ENCODE data around the gene CNDP2. TPM values are rescaled to one million over a fixed set of nuclear protein-coding genes. Genes with fewer than 3 reads are reported as not detected.

CNDP2 gene
- total and polyA plus RNA-seq, 2 experiments from 2014 or later: 79.2 to 114 TPM

- no peaks in the 10 kb centered on the region for H3K27me3 ChIP-seq
- TF ChIP-seq, protein P1, sequence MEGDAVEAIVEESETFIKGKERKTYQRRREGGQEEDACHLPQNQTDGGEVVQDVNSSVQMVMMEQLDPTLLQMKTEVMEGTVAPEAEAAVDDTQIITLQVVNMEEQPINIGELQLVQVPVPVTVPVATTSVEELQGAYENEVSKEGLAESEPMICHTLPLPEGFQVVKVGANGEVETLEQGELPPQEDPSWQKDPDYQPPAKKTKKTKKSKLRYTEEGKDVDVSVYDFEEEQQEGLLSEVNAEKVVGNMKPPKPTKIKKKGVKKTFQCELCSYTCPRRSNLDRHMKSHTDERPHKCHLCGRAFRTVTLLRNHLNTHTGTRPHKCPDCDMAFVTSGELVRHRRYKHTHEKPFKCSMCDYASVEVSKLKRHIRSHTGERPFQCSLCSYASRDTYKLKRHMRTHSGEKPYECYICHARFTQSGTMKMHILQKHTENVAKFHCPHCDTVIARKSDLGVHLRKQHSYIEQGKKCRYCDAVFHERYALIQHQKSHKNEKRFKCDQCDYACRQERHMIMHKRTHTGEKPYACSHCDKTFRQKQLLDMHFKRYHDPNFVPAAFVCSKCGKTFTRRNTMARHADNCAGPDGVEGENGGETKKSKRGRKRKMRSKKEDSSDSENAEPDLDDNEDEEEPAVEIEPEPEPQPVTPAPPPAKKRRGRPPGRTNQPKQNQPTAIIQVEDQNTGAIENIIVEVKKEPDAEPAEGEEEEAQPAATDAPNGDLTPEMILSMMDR (IDR thresholded peaks at IDR 0.05; ENCODE audit: low read depth, low read length): no peak
- no peak overlapping the region for H3K4me3 ChIP-seq
- no peaks in the 10 kb centered on the region for H3K36me3 ChIP-seq
- H3K4me1 ChIP-seq (ENCODE audit: low read depth): no peaks in the 10 kb centered on the region
- no peaks in the 10 kb centered on the region for H3K9me3 ChIP-seq (ENCODE audit: low read depth)
- no peak overlapping the region for H3K27ac ChIP-seq
- peak in 1 of 2 donors; percentile 26 for DNase-seq (ENCODE audit: low read depth in 1 of 2, low spot score in 1 of 2)
Measured at GRCh38 chr18:74540652-74541421, 44.7 kb downstream of the CNDP2 start.

DNA sequence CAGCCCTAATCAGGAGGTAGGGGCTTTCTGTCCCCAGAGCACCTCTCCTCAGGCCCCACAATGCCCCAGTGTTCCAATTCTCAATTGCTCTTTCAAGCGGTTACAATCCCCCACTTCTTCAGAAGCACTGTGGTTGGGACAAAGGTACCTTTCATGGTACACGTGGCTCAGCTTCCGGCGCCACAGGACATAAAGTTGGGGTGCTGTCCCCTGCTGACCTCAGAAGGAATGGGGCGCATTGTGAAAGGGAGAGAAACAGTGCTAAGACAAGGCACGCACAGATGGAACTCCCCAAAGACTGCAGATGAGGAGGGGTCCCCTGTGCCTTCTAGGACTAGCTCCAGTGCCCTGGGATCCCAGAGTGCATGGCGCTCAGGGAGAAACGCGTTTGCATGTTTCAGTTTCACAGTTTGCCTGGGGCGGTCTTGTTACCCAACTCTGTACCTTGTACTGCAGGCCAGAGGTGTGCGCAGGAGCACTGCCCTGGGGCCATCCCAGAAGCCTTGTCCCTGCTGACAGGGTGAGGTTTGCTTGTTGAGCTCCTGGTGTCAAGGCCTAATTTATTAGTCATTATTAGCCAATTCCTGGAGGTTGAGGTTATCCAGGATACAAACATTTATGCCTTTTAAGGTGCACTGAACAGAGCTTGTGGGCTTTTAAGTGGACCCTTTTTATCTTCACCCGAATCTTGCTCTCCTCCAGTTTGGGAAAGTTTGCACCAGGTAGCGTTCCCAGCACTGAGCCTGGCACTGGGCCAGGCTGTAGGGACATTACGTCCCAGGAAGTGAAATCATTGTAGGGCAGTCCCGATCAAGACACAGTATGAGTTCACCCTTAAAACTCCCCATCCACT lies 45.8 kb downstream of the CNDP2 start:
- TF ChIP-seq, protein P1 (IDR thresholded peaks at IDR 0.05; ENCODE audit: low read depth, low read length): no peak
- Histone ChIP-seq H3K4me1 (ENCODE audit: low read depth) (no peaks in the 10 kb centered on the region), H3K27me3 (no peaks in the 10 kb centered on the region), H3K36me3 (no peaks in the 10 kb centered on the region), H3K4me3 (no peak overlapping the region), H3K27ac (no peak overlapping the region), H3K9me3 (ENCODE audit: low read depth) (no peaks in the 10 kb centered on the region)
- no peak for DNase-seq (ENCODE audit: low read depth in 1 of 2, low spot score in 1 of 2)

GRCh38 chr18:74544898-74545297 lies 48.7 kb downstream of the CNDP2 start:
- no peak for DNase-seq (ENCODE audit: low read depth in 1 of 2, low spot score in 1 of 2)
- no peaks in the 10 kb centered on the region for H3K27me3 ChIP-seq
- no peak overlapping the region for H3K27ac ChIP-seq
- peaks cover 3% of the 10 kb centered on the region for H3K9me3 ChIP-seq (ENCODE audit: low read depth)
- no peaks in the 10 kb centered on the region for H3K4me1 ChIP-seq (ENCODE audit: low read depth)
- no peak overlapping the region for H3K4me3 ChIP-seq
- no peaks in the 10 kb centered on the region for H3K36me3 ChIP-seq
- TF ChIP-seq, protein P1 (IDR thresholded peaks at IDR 0.05; ENCODE audit: low read depth, low read length): no peak

- TF ChIP-seq, protein P1 (IDR thresholded peaks at IDR 0.05; ENCODE audit: low read depth, low read length): no peak
- no peaks in the 10 kb centered on the region for H3K36me3 ChIP-seq
- H3K27ac ChIP-seq: no peak overlapping the region
- no peaks in the 10 kb centered on the region for H3K4me1 ChIP-seq (ENCODE audit: low read depth)
- DNase-seq (ENCODE audit: low read depth in 1 of 2, low spot score in 1 of 2): no peak
- no peaks in the 10 kb centered on the region for H3K27me3 ChIP-seq
- no peak overlapping the region for H3K4me3 ChIP-seq
- H3K9me3 ChIP-seq (ENCODE audit: low read depth): peaks cover 3% of the 10 kb centered on the region
Measured at GRCh38 chr18:74546007-74546406, 49.8 kb downstream of the CNDP2 start.

- no peak overlapping the region for H3K27ac ChIP-seq
- TF ChIP-seq, protein P1 (IDR thresholded peaks at IDR 0.05; ENCODE audit: low read depth, low read length): no peak
- peak in 1 of 2 donors; percentile 47 for DNase-seq (ENCODE audit: low read depth in 1 of 2, low spot score in 1 of 2)
Measured at GRCh38 chr18:74546751-74547530, 50.8 kb downstream of the CNDP2 start.

More at GRCh38 chr18:74546751-74547530, 50.8 kb downstream of the CNDP2 start:
- Histone ChIP-seq H3K36me3 (no peaks in the 10 kb centered on the region), H3K9me3 (ENCODE audit: low read depth) (peaks cover 3% of the 10 kb centered on the region), H3K4me1 (ENCODE audit: low read depth) (no peaks in the 10 kb centered on the region), H3K4me3 (no peak overlapping the region), H3K27me3 (no peaks in the 10 kb centered on the region)

All from cardiac muscle cell (in vitro differentiated cells and primary cell).